Activated CD4-positive, alpha-beta T cell treated with anti-CD3 and anti-CD28 coated beads, Interleukin-2, amount 10 ng/mL, durations not matched to agents 24 days and 14 days (primary cell): ENCODE results near the gene RAD51B. TPM values are rescaled to one million over a fixed set of nuclear protein-coding genes. Genes with fewer than 3 reads are reported as not detected.

Experiments
- DNase-seq: peaks from one replicate; pipeline ENCODE4 v3.0.0; 2022
- H3K27ac Mint-ChIP-seq: one replicate; pipeline ENCODE4 v1.8.0; 2022; ENCODE audit warnings: mild to moderate bottlenecking, mixed read lengths
- H3K27me3 Mint-ChIP-seq: one replicate; pipeline ENCODE4 v1.8.0; 2022; ENCODE audit warnings: mixed read lengths
- H3K36me3 Mint-ChIP-seq: one replicate; pipeline ENCODE4 v1.8.0; 2022; ENCODE audit warnings: low read depth, mild to moderate bottlenecking, mixed read lengths
- H3K4me1 Mint-ChIP-seq: one replicate; pipeline ENCODE4 v1.8.0; 2021; ENCODE audit warnings: mixed read lengths
- H3K4me3 Mint-ChIP-seq: one replicate; pipeline ENCODE4 v1.8.0; 2022; ENCODE audit warnings: mild to moderate bottlenecking, moderate library complexity, mixed read lengths
- H3K9me3 Mint-ChIP-seq: one replicate; pipeline ENCODE4 v1.8.0; 2021; ENCODE audit warnings: mixed read lengths
- intact Hi-C: fragments of 100-400 bp; cut with micrococcal nuclease; formaldehyde crosslinking; loops from one replicate; pipeline ENCODE4 v1.15.1; 2023
- total RNA-seq: library from RNA; stranded (reverse); gene quantifications from 2 replicates; pipeline ENCODE4 v1.2.3, GENCODE V29; 2022

Gene RAD51B
- total RNA-seq, 1 donor from 2014 or later = 29.3 TPM

GRCh38 chr14:67934862-67935261, 115.3 kb downstream of the RAD51B start:
- Mint-ChIP-seq H3K27me3 (no peaks in the 10 kb centered on the region), H3K9me3 (no peaks in the 10 kb centered on the region), H3K4me3 (no peak overlapping the region), H3K27ac (no peak overlapping the region), H3K36me3 (no peaks in the 10 kb centered on the region), H3K4me1 (peaks cover 2% of the 10 kb centered on the region)
- DNase-seq = no peak
- intact Hi-C loops = loop anchor here (2.0 kb wide), 1 partner anchor 882 kb away; no protein-coding TSS in a partner anchor

- Mint-ChIP-seq H3K27me3 (peaks cover under 1% of the 10 kb centered on the region), H3K36me3 (no peaks in the 10 kb centered on the region), H3K27ac (no peak overlapping the region), H3K4me3 (no peak overlapping the region), H3K4me1 (peaks cover 2% of the 10 kb centered on the region), H3K9me3 (no peaks in the 10 kb centered on the region)
- intact Hi-C loops = loop anchor here (2.0 kb wide), 1 partner anchor 881 kb away; no protein-coding TSS in a partner anchor
- DNase-seq = no peak
Observed at GRCh38 chr14:67935371-67935770, 115.8 kb downstream of the RAD51B start.

GRCh38 chr14:67938071-67938470, 118.5 kb downstream of the RAD51B start:
- Mint-ChIP-seq H3K4me3 (no peak overlapping the region), H3K4me1 (peaks cover 2% of the 10 kb centered on the region)

GRCh38 chr14:67940486-67941455, 121.2 kb downstream of the RAD51B start:
- Mint-ChIP-seq H3K4me3 (no peak overlapping the region), H3K4me1 (no peaks in the 10 kb centered on the region), H3K27me3 (peaks cover 4% of the 10 kb centered on the region), H3K27ac (no peak overlapping the region), H3K36me3 (no peaks in the 10 kb centered on the region), H3K9me3 (no peaks in the 10 kb centered on the region)
- no peak for DNase-seq
- intact Hi-C loops = loop anchor here (5.0 kb wide), 2 partner anchors 307 to 902 kb away; no protein-coding TSS in a partner anchor

More at GRCh38 chr14:67938071-67938470, 118.5 kb downstream of the RAD51B start:
- Mint-ChIP-seq H3K27ac (no peak overlapping the region), H3K9me3 (no peaks in the 10 kb centered on the region), H3K36me3 (no peaks in the 10 kb centered on the region), H3K27me3 (peaks cover 4% of the 10 kb centered on the region)
- intact Hi-C loops = no loop called here
- no peak for DNase-seq

- Mint-ChIP-seq H3K4me3 (no peak overlapping the region), H3K36me3 (no peaks in the 10 kb centered on the region), H3K27me3 (peaks cover 4% of the 10 kb centered on the region), H3K9me3 (no peaks in the 10 kb centered on the region), H3K4me1 (no peaks in the 10 kb centered on the region), H3K27ac (no peak overlapping the region)
- DNase-seq = no peak
- intact Hi-C loops = loop anchor here (5.0 kb wide), 2 partner anchors 306 to 901 kb away; no protein-coding TSS in a partner anchor
Observed at GRCh38 chr14:67941456-67942018, 122.0 kb downstream of the RAD51B start.

- no peaks in the 10 kb centered on the region for H3K9me3 Mint-ChIP-seq
- H3K27me3 Mint-ChIP-seq = peaks cover 4% of the 10 kb centered on the region
- DNase-seq = no peak
- intact Hi-C loops = loop anchor here (5.0 kb wide), 2 partner anchors 305 to 900 kb away; no protein-coding TSS in a partner anchor
- no peak overlapping the region for H3K4me3 Mint-ChIP-seq
- H3K36me3 Mint-ChIP-seq = no peaks in the 10 kb centered on the region
- H3K27ac Mint-ChIP-seq = no peak overlapping the region
- no peaks in the 10 kb centered on the region for H3K4me1 Mint-ChIP-seq
Observed at GRCh38 chr14:67942080-67942710, 122.6 kb downstream of the RAD51B start.

- Mint-ChIP-seq H3K27ac (no peak overlapping the region), H3K36me3 (no peaks in the 10 kb centered on the region), H3K4me3 (no peak overlapping the region), H3K9me3 (no peaks in the 10 kb centered on the region), H3K27me3 (peaks cover 4% of the 10 kb centered on the region), H3K4me1 (no peaks in the 10 kb centered on the region)
- DNase-seq = peak; percentile 84
- intact Hi-C loops = loop anchor here (2.0 to 5.0 kb wide), 3 partner anchors 303 to 898 kb away; no protein-coding TSS in a partner anchor
Observed at GRCh38 chr14:67943947-67944346, 124.4 kb downstream of the RAD51B start.

- no peaks in the 10 kb centered on the region for H3K36me3 Mint-ChIP-seq
- H3K27me3 Mint-ChIP-seq = peaks cover 4% of the 10 kb centered on the region
- no peak overlapping the region for H3K4me3 Mint-ChIP-seq
- H3K27ac Mint-ChIP-seq = no peak overlapping the region
- no peak for DNase-seq
- intact Hi-C loops = loop anchor here (2.0 to 5.0 kb wide), 3 partner anchors 303 to 898 kb away; no protein-coding TSS in a partner anchor
- no peaks in the 10 kb centered on the region for H3K9me3 Mint-ChIP-seq
- H3K4me1 Mint-ChIP-seq = no peaks in the 10 kb centered on the region
Observed at GRCh38 chr14:67944605-67945004, 125.0 kb downstream of the RAD51B start.

GRCh38 chr14:67949771-67950170, 130.2 kb downstream of the RAD51B start:
- Mint-ChIP-seq H3K36me3 (no peaks in the 10 kb centered on the region), H3K4me3 (no peak overlapping the region), H3K27ac (no peak overlapping the region), H3K4me1 (no peaks in the 10 kb centered on the region), H3K27me3 (no peaks in the 10 kb centered on the region), H3K9me3 (no peaks in the 10 kb centered on the region)
- DNase-seq = no peak
- intact Hi-C loops = no loop called here

GRCh38 chr14:67950386-67950785, 130.8 kb downstream of the RAD51B start:
- no peak overlapping the region for H3K4me3 Mint-ChIP-seq
- H3K36me3 Mint-ChIP-seq = no peaks in the 10 kb centered on the region
- H3K4me1 Mint-ChIP-seq = no peaks in the 10 kb centered on the region
- H3K27me3 Mint-ChIP-seq = no peaks in the 10 kb centered on the region
- DNase-seq = no peak
- no peak overlapping the region for H3K27ac Mint-ChIP-seq
- intact Hi-C loops = no loop called here
- no peaks in the 10 kb centered on the region for H3K9me3 Mint-ChIP-seq

- intact Hi-C loops = no loop called here
- H3K4me1 Mint-ChIP-seq = no peaks in the 10 kb centered on the region
- no peaks in the 10 kb centered on the region for H3K36me3 Mint-ChIP-seq
- no peak for DNase-seq
- no peaks in the 10 kb centered on the region for H3K9me3 Mint-ChIP-seq
- no peaks in the 10 kb centered on the region for H3K27me3 Mint-ChIP-seq
- no peak overlapping the region for H3K4me3 Mint-ChIP-seq
- no peak overlapping the region for H3K27ac Mint-ChIP-seq
Observed at GRCh38 chr14:67951529-67952135, 132.1 kb downstream of the RAD51B start.

- intact Hi-C loops = no loop called here
- H3K27ac Mint-ChIP-seq = no peak overlapping the region
- H3K4me1 Mint-ChIP-seq = no peaks in the 10 kb centered on the region
- no peaks in the 10 kb centered on the region for H3K9me3 Mint-ChIP-seq
- no peaks in the 10 kb centered on the region for H3K27me3 Mint-ChIP-seq
- DNase-seq = no peak
- H3K36me3 Mint-ChIP-seq = no peaks in the 10 kb centered on the region
- no peak overlapping the region for H3K4me3 Mint-ChIP-seq
Observed at GRCh38 chr14:67952381-67952780, 132.8 kb downstream of the RAD51B start.

- no peak overlapping the region for H3K4me3 Mint-ChIP-seq
- H3K27me3 Mint-ChIP-seq = no peaks in the 10 kb centered on the region
- no peaks in the 10 kb centered on the region for H3K36me3 Mint-ChIP-seq
- H3K27ac Mint-ChIP-seq = no peak overlapping the region
- no peak for DNase-seq
- intact Hi-C loops = no loop called here
- no peaks in the 10 kb centered on the region for H3K4me1 Mint-ChIP-seq
- no peaks in the 10 kb centered on the region for H3K9me3 Mint-ChIP-seq
Observed at GRCh38 chr14:67952786-67953185, 133.2 kb downstream of the RAD51B start.
